HT1080 (cell line): ENCODE data around the gene CLEC4C. TPM values are rescaled to one million over a fixed set of nuclear protein-coding genes. Genes with fewer than 3 reads are reported as not detected.
"Not testable (repeated sequence)": the region's sequence is repeated elsewhere in the genome, so short reads cannot be mapped to it uniquely, and the experiment has no call there.

Experiments used
- DNase-seq: peaks from one replicate; pipeline ENCODE4 v3.0.0-alpha.2; 2015; ENCODE audit warnings: low read depth
- polyA plus RNA-seq, 2 experiments: library from polyadenylated mRNA; depleted of rRNA; stranded (reverse); fragments of >200 nt; gene quantifications; 2 replicates each; pipeline ENCODE4 v1.2.3, GENCODE V29; 2015
- total RNA-seq: library from RNA; depleted of rRNA; stranded (reverse); fragments of >200 nt; shearing (Covaris generic); gene quantifications from 2 replicates; pipeline ENCODE4 v1.2.3, GENCODE V29; 2014; rRNA removed

The CLEC4C gene
- not detected in 2 replicates for total RNA-seq
- not detected in 2 replicates for polyA plus RNA-seq (2015; cell fraction: cytosol; rRNA removed)
- not detected in 2 replicates for polyA plus RNA-seq (2015; cell fraction: nucleus; rRNA removed)

DNA sequence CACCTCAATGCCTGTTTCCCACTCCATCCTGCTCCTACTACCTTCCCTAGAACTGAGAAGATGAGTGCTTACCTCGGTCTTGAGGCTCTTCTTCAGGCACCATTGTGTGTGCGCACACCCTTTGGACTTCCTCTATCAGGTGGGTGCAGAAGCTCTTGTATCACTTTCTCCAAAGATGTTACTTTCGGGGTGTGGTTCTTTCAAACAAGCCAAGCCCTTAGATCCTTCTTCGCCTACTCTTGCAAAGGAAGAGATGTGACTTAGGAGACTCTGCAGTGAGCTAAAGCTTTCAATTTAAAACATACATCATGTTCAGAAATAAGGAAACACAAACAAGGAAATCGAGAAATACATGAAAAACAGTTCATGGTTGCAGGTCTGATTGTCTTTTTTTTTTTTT, at the start of gene CLEC4C:
Gene CLEC4C, minus strand, starts transcription at position 130 of the 400 bp plus-strand sequence. Its CDS starts 27 bp downstream, at position 103.
- no peak for DNase-seq

DNA sequence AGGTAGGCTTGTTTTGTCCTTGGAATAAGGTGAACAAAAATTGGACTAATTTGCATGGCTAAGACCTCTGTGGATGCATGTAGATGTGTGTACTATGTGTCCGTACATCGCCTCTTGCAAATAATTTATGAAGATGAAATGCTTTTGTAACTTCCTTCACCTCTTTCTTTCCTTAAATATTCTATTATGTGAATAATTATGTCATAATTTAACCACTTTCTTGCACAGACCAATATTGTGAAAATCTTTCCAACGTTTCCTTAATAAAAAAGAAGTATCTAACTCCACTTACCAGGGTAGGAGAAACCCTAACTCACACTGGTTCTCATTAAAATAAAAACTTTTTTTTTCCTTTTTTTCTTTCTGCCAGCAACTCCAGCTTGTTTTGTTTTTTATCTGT, 46.0 kb upstream of the CLEC4C start:
- DNase-seq: no peak

DNA sequence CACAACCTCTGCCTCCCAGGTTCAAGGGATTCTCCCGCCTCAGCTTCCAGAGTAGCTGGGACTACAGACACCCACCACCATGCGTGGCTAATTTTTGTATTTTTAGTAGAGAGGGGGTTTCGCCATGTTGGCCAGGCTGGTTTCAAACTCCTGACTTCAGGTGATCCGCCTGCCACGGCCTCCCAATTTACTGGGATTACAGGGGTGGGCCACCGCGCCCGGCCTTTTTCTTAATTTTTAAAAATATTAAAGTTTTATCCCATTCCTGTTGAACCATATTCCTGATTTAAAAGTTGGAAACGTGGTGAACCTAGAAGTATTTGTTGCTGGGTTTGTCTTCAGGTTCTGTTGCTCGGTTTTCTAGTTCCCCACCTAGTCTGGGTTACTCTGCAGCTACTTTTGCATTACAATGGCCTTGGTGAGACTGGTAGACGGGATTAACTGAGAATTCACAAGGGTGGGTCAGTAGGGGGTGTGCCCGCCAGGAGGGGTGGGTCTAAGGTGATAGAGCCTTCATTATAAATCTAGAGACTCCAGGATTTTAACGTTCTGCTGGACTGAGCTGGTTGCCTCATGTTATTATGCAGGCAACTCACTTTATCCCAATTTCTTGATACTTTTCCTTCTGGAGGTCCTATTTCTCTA, 41.8 kb upstream of the CLEC4C start, which contains the start of gene NANOG:
Gene NANOG, plus strand, starts transcription at position 519 of the 645 bp plus-strand sequence. CDS start 213 bp downstream, outside the sequence.
- not testable (repeated sequence) for DNase-seq

DNA sequence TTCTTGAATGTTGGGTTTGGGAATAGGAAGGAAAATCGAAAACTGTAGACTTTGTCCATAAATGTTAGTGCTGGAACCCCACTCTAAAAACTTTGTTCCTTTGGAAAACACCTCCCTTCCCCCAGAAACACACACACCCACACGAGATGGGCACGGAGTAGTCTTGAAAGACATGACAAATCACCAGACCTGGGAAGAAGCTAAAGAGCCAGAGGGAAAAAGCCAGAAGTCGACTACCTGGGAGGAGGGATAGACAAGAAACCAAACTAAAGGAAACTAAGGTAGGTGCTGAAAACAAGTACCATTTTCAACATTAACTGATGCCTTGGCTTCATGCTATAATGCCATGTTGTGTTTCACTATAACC, 41.1 kb upstream of the CLEC4C start:
- no peak for DNase-seq

GRCh38 chr12:7787574-7788293, 40.6 kb upstream of the CLEC4C start:
- no peak for DNase-seq

DNA sequence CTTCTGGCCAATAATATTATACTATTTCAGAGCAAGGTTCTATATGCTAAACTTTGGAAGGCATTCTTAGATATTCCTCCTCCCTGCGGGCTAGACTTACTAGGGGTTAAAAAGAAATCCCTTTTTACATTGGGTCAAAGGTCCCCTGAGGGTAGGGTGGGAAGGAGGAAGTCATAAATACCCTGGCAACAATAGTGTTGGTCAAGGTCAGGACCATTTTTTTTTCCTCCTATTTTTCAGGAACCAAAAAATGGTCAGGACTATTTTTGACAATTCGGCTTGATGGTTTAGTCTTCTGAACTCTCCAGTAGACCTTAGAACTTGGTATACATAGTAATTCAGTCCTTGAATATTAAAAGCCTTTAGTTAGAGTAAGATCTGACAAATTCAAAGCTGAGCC, 37.5 kb upstream of the CLEC4C start:
- no peak for DNase-seq

GRCh38 chr12:7783433-7783832, 36.3 kb upstream of the CLEC4C start:
- not testable (repeated sequence) for DNase-seq

DNA sequence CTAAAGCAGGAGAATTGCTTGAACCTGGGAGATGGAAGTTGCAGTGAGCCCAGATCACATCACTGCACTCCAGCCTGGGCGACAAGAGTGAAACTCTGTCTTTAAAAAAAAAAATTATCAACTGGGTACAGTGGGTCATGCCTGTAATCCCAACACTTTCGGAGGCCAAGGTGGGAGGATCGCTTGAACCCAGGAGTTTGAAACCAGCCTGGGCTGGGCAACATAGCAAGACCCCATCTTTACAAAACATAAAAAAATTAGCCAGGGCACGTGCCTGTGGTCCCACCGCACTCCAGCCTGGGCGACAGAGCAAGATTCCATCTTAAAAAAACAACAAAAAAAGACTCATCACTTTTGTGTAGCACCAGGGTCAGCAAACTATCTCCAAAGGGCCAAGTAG, 34.9 kb upstream of the CLEC4C start:
- no peak for DNase-seq

DNA sequence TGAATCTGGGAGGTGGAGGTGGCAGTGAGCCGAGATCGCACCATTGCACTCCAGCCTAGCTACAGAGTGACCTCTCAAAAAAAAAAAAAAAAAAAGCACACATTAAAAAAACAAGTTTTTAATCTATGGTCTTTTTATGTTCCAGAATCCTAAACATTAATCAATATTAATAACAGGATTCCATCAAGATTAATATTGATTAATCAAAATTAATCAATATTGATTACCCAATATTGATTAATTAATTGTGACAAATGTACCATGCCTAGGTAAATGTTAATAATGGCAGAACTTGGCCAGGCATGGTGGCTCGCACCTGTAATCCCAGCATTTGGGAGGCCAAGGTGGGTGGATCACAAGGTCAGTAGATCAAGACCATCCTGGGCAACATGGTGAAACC, 34.1 kb upstream of the CLEC4C start:
- no peak for DNase-seq

- no peak for DNase-seq
Measured at GRCh38 chr12:7769999-7770398, 22.8 kb upstream of the CLEC4C start.

- DNase-seq: no peak
Measured at GRCh38 chr12:7758766-7759140, 11.6 kb upstream of the CLEC4C start.

GRCh38 chr12:7756993-7757392, 9.8 kb upstream of the CLEC4C start:
- DNase-seq: no peak

DNA sequence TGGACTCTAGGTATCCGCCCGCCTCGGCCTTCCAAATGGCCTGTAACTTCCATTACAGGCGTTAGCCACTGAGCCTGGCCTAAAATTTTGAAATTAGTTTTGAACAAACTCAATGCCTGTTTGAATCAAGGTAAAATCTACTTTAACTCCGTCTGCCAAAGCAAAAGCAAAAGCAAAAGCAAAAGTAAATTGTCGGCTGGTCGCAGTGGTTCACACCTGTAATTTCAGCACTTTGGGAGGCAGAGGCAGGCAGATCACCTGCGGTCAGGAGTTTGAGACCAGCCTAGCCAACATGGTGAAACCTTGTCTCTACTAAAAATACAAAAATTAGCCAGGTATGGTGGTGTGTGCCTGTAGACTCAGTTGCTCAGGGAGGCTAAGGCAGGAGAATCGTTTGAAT, 8.5 kb upstream of the CLEC4C start:
- not testable (repeated sequence) for DNase-seq

DNA sequence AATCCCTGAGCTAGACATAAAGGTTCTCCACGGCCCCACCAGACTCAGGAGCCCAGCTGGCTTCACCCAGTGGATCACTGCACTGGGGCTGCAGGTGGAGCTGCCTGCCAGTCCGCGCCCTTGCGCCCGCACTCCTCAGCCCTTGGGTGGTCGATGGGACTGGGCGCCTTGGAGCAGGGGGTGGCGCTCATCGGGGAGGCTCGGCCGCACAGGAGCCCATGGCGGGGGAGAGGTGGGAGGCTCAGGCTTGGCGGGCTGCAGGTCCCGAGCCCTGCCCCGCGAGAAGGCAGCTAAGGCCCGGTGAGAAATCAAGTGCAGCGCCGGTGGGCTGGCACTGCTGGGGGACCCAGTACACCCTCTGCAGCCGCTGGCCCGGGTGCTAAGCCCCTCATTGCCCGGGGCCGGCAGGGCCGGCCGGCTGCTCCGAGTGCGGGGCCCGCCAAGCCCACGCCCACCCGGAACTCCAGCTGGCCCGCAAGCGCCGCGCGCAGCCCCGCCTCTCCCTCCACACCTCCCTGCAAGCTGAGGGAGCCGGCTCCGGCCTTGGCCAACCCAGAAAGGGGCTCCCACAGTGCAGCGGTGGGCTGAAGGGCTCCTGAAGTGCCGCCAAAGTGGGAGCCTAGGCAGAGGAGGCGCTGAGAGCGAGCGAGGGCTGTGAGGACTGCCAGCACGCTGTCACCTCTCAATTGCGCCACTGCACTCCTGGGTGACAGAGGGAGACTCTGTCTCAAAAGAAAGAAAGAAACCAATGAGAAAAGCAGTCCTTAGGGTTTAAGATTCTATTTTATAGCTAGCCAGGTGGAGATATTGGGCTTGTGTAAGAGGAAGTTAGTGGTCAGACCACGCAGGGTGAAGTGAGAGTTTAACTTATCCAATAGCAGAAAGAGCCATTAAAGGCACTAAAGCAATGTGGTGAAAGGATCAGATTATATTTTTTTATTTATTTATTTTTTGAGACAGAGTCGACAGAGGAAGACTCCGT, 5.1 kb upstream of the CLEC4C start:
- DNase-seq: not testable (repeated sequence)

DNA sequence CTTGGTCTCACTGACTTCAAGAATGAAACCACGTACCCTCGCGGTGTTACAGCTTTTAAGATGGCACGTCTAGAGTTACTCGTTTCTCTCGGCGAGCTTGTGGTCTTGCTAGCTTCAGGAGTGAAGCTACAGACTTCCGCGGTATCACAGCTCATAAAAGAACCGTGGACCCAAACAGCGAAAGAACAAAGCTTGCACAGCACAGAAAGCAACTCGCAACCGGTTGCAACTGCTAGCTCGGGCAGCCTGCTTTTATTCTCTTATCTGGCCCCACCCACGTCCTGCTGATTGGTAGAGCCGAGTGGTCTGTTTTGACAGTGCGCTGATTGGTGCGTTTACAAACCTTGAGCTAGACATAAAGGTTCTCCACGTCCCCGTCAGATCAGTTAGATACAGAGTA, 4.2 kb upstream of the CLEC4C start:
- peak; percentile 14 for DNase-seq

- peak; percentile 22 for DNase-seq
Measured at GRCh38 chr12:7750350-7750749, 3.2 kb upstream of the CLEC4C start.

DNA sequence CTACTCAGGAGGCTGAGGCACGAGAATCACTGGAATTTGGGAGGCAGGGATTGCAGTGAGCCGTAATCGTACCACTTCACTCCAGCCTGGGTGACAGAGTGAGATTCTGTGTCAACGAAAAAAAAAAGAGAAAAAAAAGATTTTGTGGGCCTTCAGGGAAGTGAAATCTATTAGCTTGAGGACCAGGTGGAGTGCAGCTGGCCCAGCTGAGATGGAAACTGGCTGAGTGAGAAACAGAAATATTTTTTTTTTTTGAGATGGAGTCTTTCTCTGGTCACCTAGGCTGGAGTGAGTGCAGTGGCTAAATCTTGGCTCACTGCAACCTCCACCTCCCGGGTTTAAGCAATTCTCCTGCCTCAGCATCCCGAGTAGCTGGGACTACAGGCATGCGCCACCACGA, 2.3 kb upstream of the CLEC4C start:
- no peak for DNase-seq

GRCh38 chr12:7748852-7749251, 1.7 kb upstream of the CLEC4C start:
- DNase-seq: no peak

- DNase-seq: no peak
Measured at GRCh38 chr12:7732993-7733392, 14.2 kb downstream of the CLEC4C start.

- DNase-seq: no peak
Measured at GRCh38 chr12:7731486-7731885, 15.7 kb downstream of the CLEC4C start.

- DNase-seq: not testable (repeated sequence)
Measured at GRCh38 chr12:7730984-7731383, 16.2 kb downstream of the CLEC4C start.

DNA sequence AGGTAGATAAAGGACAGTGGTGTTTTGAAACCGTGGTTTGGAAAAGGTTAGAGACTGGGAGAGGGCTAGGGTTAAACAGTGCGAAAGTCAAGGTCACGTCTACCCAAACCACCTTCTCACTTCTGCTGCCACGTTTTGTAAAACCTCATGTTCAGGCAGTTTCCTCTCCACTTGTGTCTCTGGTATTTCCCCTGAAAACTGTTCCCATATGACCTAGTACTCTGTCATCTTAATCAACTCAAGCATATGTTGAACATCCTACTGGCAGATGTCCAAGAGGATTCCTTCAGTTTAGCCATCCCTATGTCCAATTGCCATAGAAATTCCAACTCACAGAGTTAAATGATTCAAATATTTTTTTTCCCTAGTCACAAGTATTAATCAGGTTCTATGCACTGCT, 17.4 kb downstream of the CLEC4C start:
- no peak for DNase-seq
